ENCODE measurements around the gene SEMA7A. TPM values are rescaled to one million over a fixed set of nuclear protein-coding genes. Genes with fewer than 3 reads are reported as not detected.
A peak's percentile ranks its signal among the peaks of the same experiment; 100 is the strongest.

The SEMA7A gene
- total and polyA plus RNA-seq, 9 of the 15 experiments (the other 6 are each of a cell fraction or from before 2014, with no cell fraction given), result 0.04 to 8.2 (median 5.4) TPM; not detected in 1

DNA sequence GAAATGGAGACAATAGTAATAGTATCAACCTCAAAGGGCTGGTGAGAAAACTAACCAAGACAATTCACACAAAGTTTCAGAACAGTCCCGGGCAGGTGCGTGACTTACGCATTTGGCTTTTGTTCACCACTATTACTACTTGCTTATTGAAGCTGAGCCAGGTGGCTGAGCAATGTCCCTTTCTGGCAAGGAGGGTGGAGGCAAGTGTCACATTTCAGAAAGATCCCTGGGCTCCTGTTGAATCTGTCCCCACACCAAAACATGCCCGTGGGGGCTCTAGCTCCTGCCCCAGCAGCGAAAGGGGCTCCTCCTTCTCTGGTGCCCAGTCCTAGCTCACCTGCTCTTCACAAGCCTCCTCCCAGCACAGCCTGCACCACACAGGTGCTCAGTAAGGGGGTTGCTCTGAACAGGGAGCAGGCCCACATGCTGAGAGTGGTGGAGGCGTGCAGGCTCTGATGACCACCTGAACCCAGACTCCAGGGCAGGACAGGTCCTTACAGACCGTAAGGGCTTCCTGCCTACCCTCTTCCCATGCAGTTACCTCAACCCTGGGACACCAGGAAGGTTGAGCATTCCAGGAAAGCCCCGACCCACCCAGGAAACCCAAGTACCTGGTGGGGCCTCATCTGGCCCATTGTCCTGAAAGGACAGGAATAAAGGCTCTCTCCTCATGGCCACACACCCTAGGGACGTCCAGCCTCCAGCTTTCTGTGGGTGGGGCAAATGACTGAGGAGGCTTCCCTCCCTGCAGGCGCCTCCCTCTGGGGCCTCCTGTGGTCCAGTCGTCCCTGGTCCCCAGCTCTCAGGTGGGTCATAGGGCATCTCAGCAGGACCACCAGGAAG lies 32.6 kb downstream of the SEMA7A start:
- BruUV-seq (replicated peaks), result no TSS peak
- FAIRE-seq, result no peak
- no peak overlapping the region for H3K4me3 ChIP-seq
- TF ChIP-seq ZNF695 (CRISPR knock-in tag; IDR thresholded peaks at IDR 0.05) (no peak), BHLHE40 (IDR thresholded peaks at IDR 0.05; ENCODE audit: low read length) (no peak), PURB (CRISPR knock-in tag; IDR thresholded peaks at IDR 0.05; ENCODE audit: low read depth) (no peak), ETV5 (CRISPR knock-in tag; IDR thresholded peaks at IDR 0.05; ENCODE audit: low read depth) (no peak), ASH1L (IDR thresholded peaks at IDR 0.05; ENCODE audit: borderline replicate concordance, low read depth, partially characterized antibody) (no peak), EWSR1 (IDR thresholded peaks at IDR 0.05; ENCODE audit: borderline replicate concordance, low read depth, partially characterized antibody) (no peak), MCM2 (IDR thresholded peaks at IDR 0.05; ENCODE audit: low read depth) (no peak), CHD4 (IDR thresholded peaks at IDR 0.05; ENCODE audit: insufficient read depth, insufficient replicate concordance, low read depth, low read length, poor library complexity, severe bottlenecking) (no peak), SMARCA4 (IDR thresholded peaks at IDR 0.05) (no peak), FOXK1 (CRISPR knock-in tag; IDR thresholded peaks at IDR 0.05; ENCODE audit: borderline replicate concordance) (no peak), PRPF4 (IDR thresholded peaks at IDR 0.05; ENCODE audit: insufficient read depth, low read depth, low read length, poor library complexity, severe bottlenecking) (no peak), TAF1 (IDR thresholded peaks at IDR 0.05; ENCODE audit: control insufficient read depth, extremely low read depth, insufficient read depth, low read length, severe bottlenecking) (no peak)
- TF ChIP-seq, protein P1, sequence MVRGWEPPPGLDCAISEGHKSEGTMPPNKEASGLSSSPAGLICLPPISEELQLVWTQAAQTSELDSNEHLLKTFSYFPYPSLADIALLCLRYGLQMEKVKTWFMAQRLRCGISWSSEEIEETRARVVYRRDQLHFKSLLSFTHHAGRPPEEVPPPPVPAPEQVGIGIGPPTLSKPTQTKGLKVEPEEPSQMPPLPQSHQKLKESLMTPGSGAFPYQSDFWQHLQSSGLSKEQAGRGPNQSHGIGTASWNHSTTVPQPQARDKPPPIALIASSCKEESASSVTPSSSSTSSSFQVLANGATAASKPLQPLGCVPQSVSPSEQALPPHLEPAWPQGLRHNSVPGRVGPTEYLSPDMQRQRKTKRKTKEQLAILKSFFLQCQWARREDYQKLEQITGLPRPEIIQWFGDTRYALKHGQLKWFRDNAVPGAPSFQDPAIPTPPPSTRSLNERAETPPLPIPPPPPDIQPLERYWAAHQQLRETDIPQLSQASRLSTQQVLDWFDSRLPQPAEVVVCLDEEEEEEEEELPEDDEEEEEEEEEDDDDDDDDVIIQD (CRISPR knock-in tag; IDR thresholded peaks at IDR 0.05), result no peak
- TF ChIP-seq, protein P2, sequence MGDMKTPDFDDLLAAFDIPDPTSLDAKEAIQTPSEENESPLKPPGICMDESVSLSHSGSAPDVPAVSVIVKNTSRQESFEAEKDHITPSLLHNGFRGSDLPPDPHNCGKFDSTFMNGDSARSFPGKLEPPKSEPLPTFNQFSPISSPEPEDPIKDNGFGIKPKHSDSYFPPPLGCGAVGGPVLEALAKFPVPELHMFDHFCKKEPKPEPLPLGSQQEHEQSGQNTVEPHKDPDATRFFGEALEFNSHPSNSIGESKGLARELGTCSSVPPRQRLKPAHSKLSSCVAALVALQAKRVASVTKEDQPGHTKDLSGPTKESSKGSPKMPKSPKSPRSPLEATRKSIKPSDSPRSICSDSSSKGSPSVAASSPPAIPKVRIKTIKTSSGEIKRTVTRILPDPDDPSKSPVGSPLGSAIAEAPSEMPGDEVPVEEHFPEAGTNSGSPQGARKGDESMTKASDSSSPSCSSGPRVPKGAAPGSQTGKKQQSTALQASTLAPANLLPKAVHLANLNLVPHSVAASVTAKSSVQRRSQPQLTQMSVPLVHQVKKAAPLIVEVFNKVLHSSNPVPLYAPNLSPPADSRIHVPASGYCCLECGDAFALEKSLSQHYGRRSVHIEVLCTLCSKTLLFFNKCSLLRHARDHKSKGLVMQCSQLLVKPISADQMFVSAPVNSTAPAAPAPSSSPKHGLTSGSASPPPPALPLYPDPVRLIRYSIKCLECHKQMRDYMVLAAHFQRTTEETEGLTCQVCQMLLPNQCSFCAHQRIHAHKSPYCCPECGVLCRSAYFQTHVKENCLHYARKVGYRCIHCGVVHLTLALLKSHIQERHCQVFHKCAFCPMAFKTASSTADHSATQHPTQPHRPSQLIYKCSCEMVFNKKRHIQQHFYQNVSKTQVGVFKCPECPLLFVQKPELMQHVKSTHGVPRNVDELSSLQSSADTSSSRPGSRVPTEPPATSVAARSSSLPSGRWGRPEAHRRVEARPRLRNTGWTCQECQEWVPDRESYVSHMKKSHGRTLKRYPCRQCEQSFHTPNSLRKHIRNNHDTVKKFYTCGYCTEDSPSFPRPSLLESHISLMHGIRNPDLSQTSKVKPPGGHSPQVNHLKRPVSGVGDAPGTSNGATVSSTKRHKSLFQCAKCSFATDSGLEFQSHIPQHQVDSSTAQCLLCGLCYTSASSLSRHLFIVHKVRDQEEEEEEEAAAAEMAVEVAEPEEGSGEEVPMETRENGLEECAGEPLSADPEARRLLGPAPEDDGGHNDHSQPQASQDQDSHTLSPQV (IDR thresholded peaks at IDR 0.05), result no peak

More for the DNA sequence above, 32.6 kb downstream of the SEMA7A start:
- DNase-seq (ENCODE audit: extremely low read depth in 1 of 4, low spot score in 3 of 4) (no peak), ATAC-seq (peak; percentile 80)
- ChIA-PET CTCF (ENCODE audit: low intra/inter-chr PET ratio) (interaction anchor here (0.7 kb wide), 1 partner anchor 32 kb away, joined by 3 read pairs; no protein-coding TSS in a partner anchor), POLR2A (interaction anchor here (0.5 to 3.9 kb wide), 7 partner anchors 8 to 33 kb away, joined by 3 to 24 read pairs (median 4); no protein-coding TSS in a partner anchor)
- intact Hi-C loops (cut with micrococcal nuclease) (no loop called here), in situ Hi-C loops (cut with MboI) (no loop called here)
- peak overlapping the region; percentile 63 for H3K4me2 ChIP-seq (ENCODE audit: insufficient read depth, low read length)
- peak overlapping the region in 1 of 2 experiments; percentile 74; a peak in 1 of 4 replicates for H3K9ac ChIP-seq (ENCODE audit: insufficient read depth in 1 of 2, low read depth in 2 of 2, low read length in 2 of 2)
- WGBS (ENCODE audit: insufficient coverage, low coverage, missing lambda C conversion rate), result 40% methylated on average over 11 of the region's 11 CpGs
- no peaks in the 10 kb centered on the region for H3K27me3 ChIP-seq (ENCODE audit: control insufficient read depth in 2 of 2, insufficient read depth in 2 of 2, low read length in 2 of 2)
- H3K9me3 ChIP-seq (replicated peaks; ENCODE audit: control insufficient read depth, insufficient read depth, low read depth, low read length), result no peaks in the 10 kb centered on the region
- H4K20me1 ChIP-seq (replicated peaks; ENCODE audit: control insufficient read depth, insufficient read depth, low read length), result no peaks in the 10 kb centered on the region
- no peak overlapping the region for H3K27ac ChIP-seq (ENCODE audit: extremely low read depth, low read depth, low read length)
- peaks cover 58 to 60% of the 10 kb centered on the region in 2 experiments for H3K4me1 ChIP-seq (replicated peaks in 1 of 2; ENCODE audit: control insufficient read depth in 2 of 2, insufficient read depth in 2 of 2, low read length in 2 of 2)
- H3K79me2 ChIP-seq (ENCODE audit: control insufficient read depth, insufficient read depth, low read length), result no peaks in the 10 kb centered on the region
- H3K9me1 ChIP-seq (ENCODE audit: control insufficient read depth, insufficient read depth, low read length), result no peaks in the 10 kb centered on the region
- peak overlapping the region; percentile 69 for H2AFZ ChIP-seq (ENCODE audit: low read depth, low read length)
- H3K36me3 ChIP-seq (ENCODE audit: control insufficient read depth, insufficient read depth, low read length), result no peaks in the 10 kb centered on the region

Data from K562 (cell line).